Common myeloid progenitor, CD34-positive (primary cell): Measurements from ENCODE around the gene C16orf78.

Experiments
- CTCF ChIA-PET: fragments of 350-600 bp; sonication (Branson Sonifier 250); formaldehyde crosslinking; loops from one replicate; lab custom pipeline; 2021; ENCODE audit warnings: antibody characterized with exemption; lab: Charles Lee
- POLR2A ChIA-PET: fragments of 350-600 bp; sonication (Branson Sonifier 250); formaldehyde crosslinking; loops from one replicate; lab custom pipeline; 2021; ENCODE audit warnings: antibody characterized with exemption; lab: Charles Lee
- DNase-seq, 3 donors: peaks; one replicate each; pipeline versions ENCODE4 v3.0.0 to v3.0.0-alpha.2; 2013
- H3K27ac ChIP-seq, 2 experiments: 1 replicate in 1 of 2; 2 replicates in 1 of 2; pipeline ENCODE4 v1.7.0; 2013; ENCODE audit warnings: inconsistent platforms in 2 of 2, low read length in 2 of 2, mild to moderate bottlenecking in 2 of 2, low read depth in 1 of 2, moderate library complexity in 1 of 2; ENCODE audit not compliant: severe bottlenecking in 2 of 2, insufficient read depth in 1 of 2, poor library complexity in 1 of 2
- H3K27me3 ChIP-seq, 5 experiments: replicated peaks in 2 of 5; 1 replicate in 3 of 5; 2 replicates in 2 of 5; pipeline versions ENCODE4 v1.6.1 to v1.7.0; 2013; ENCODE audit warnings: low read length in 4 of 5, mild to moderate bottlenecking in 2 of 5, moderate library complexity in 2 of 5, inconsistent platforms in 1 of 5; ENCODE audit not compliant: insufficient read depth in 5 of 5, control insufficient read depth in 4 of 5
- H3K36me3 ChIP-seq, 4 experiments: 1 replicate in 2 of 4; 2 replicates in 2 of 4; pipeline versions ENCODE4 v1.6.1 to v1.7.0; 2013; ENCODE audit warnings: low read length in 3 of 4, control low read depth in 1 of 4, mild to moderate bottlenecking in 1 of 4; ENCODE audit not compliant: control insufficient read depth in 4 of 4, insufficient read depth in 4 of 4
- H3K4me1 ChIP-seq, 4 experiments: 1 replicate in 3 of 4; 2 replicates in 1 of 4; pipeline versions ENCODE4 v1.6.1 to v1.7.1; 2013; ENCODE audit warnings: low read length in 3 of 4, mild to moderate bottlenecking in 3 of 4, control low read depth in 1 of 4, inconsistent platforms in 1 of 4, moderate library complexity in 1 of 4; ENCODE audit not compliant: control insufficient read depth in 4 of 4, insufficient read depth in 4 of 4; ENCODE audit errors: control extremely low read depth in 1 of 4
- H3K4me3 ChIP-seq, 7 experiments: 1 replicate in 4 of 7; 2 replicates in 3 of 7; pipeline versions ENCODE4 v1.5.1 to v1.7.0; 2013; ENCODE audit warnings: mild to moderate bottlenecking in 7 of 7, low read length in 6 of 7, moderate library complexity in 6 of 7, inconsistent platforms in 2 of 7, low read depth in 2 of 7, control low read depth in 1 of 7; ENCODE audit not compliant: insufficient read depth in 4 of 7, control insufficient read depth in 1 of 7; ENCODE audit errors: extremely low read depth in 1 of 7
- H3K9me3 ChIP-seq, 5 experiments: 1 replicate in 4 of 5; 2 replicates in 1 of 5; pipeline versions ENCODE4 v1.6.1 to v1.7.1; 2013; ENCODE audit warnings: low read length in 4 of 5, mild to moderate bottlenecking in 2 of 5, inconsistent platforms in 1 of 5, low read depth in 1 of 5, moderate library complexity in 1 of 5; ENCODE audit not compliant: control insufficient read depth in 4 of 5, insufficient read depth in 2 of 5; ENCODE audit errors: control extremely low read depth in 1 of 5
- WGBS: methylation state at CpG from one replicate; pipeline ENCODE4 v1.1.5; 2013; ENCODE audit not compliant: insufficient coverage; 5-methylcytosine and 5-hydroxymethylcytosine counted together

C16orf78 gene

GRCh38 chr16:49411121-49411970 is 37.7 kb downstream of the C16orf78 start:
- ChIA-PET CTCF (interaction anchor here (0.6 to 1.8 kb wide), 13 partner anchors 8 to 800 kb away, joined by 3 to 7 read pairs (median 3); no protein-coding TSS in a partner anchor), POLR2A (no interaction called here)
- no peak for DNase-seq
- no peak overlapping the region for H3K4me3 ChIP-seq
- no peak overlapping the region for H3K27ac ChIP-seq
- H3K36me3 ChIP-seq: no peaks in the 10 kb centered on the region
- peaks cover 0 to 4% (median 0%) of the 10 kb centered on the region in 4 experiments for H3K4me1 ChIP-seq
- WGBS: 100% methylated on average over 6 of the region's 11 CpGs
- no peaks in the 10 kb centered on the region for H3K9me3 ChIP-seq
- no peaks in the 10 kb centered on the region for H3K27me3 ChIP-seq

- peaks cover 0 to 3% (median 0%) of the 10 kb centered on the region in 4 experiments for H3K4me1 ChIP-seq
- over 99% methylated on average over 10 of the region's 15 CpGs for WGBS
- no peaks in the 10 kb centered on the region for H3K9me3 ChIP-seq
- H3K27ac ChIP-seq: no peak overlapping the region
- ChIA-PET POLR2A (no interaction called here), CTCF (interaction anchor here (1.6 kb wide), 1 partner anchor 16 kb away, joined by 3 read pairs; no protein-coding TSS in a partner anchor)
- H3K36me3 ChIP-seq: no peaks in the 10 kb centered on the region
- no peak for DNase-seq
- no peaks in the 10 kb centered on the region for H3K27me3 ChIP-seq
- no peak overlapping the region for H3K4me3 ChIP-seq
Measured at GRCh38 chr16:49414671-49415070, 41.1 kb downstream of the C16orf78 start.

DNA sequence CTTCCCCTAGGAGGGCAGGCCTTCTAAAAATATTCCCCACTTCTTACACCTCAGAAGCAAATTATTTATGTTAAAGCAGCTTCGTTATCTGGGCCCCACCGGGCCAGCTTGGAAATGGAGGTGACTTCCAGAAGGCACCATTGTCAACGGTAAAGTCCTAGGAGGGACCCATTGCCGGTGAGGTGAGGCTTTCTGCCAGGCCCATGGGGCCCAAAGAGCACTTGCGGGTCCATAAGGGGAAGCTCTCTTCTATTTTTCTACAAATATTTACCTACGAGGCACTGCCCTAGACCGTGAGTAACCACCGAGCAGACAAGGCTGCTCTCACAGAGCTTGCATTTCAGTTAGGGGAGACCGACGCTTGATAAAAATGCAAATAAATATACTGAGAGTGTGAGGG is 41.5 kb downstream of the C16orf78 start:
- CTCF ChIA-PET: interaction anchor here (0.6 to 1.6 kb wide), 2 partner anchors 11 to 16 kb away, joined by 3 read pairs; no protein-coding TSS in a partner anchor
- POLR2A ChIA-PET: no interaction called here
- WGBS: 98% methylated on average over 8 of the region's 10 CpGs
- peaks cover 0 to 3% (median 0%) of the 10 kb centered on the region in 4 experiments for H3K4me1 ChIP-seq
- H3K27me3 ChIP-seq: no peaks in the 10 kb centered on the region
- H3K27ac ChIP-seq: no peak overlapping the region
- H3K4me3 ChIP-seq: no peak overlapping the region
- no peaks in the 10 kb centered on the region for H3K36me3 ChIP-seq
- DNase-seq: no peak
- no peaks in the 10 kb centered on the region for H3K9me3 ChIP-seq

GRCh38 chr16:49416001-49416675 is 42.5 kb downstream of the C16orf78 start:
- ChIA-PET POLR2A (no interaction called here), CTCF (interaction anchor here (1.2 kb wide), 1 partner anchor 505 kb away, joined by 4 read pairs; no protein-coding TSS in a partner anchor)
- H3K27ac ChIP-seq: no peak overlapping the region
- no peaks in the 10 kb centered on the region for H3K9me3 ChIP-seq
- no peak for DNase-seq
- WGBS: 96% methylated on average over 15 of the region's 15 CpGs
- peaks cover 0 to 3% (median 0%) of the 10 kb centered on the region in 4 experiments for H3K4me1 ChIP-seq
- H3K36me3 ChIP-seq: no peaks in the 10 kb centered on the region
- no peaks in the 10 kb centered on the region for H3K27me3 ChIP-seq
- H3K4me3 ChIP-seq: no peak overlapping the region

DNA sequence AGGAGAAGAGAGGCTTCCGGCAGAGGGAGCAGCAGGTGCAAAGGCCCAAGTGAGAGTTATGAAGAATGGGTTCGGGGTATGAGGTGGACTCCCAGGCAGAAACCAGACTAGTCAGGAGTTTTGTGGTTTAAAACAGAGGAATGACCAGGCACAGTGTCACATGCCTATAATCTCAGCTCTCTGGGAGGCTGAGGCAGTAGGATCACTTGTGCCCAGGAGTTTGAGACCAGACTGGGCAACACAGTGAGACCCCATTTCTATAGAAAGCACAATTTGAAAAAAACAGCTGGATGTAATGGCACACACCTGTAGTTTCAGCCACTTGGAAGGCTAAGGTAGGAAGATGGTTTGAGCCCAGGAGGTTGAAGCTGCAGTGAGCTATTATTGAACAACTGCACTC is 43.8 kb downstream of the C16orf78 start:
- ChIA-PET POLR2A (no interaction called here), CTCF (interaction anchor here (1.2 kb wide), 1 partner anchor 504 kb away, joined by 4 read pairs; no protein-coding TSS in a partner anchor)
- no peaks in the 10 kb centered on the region for H3K36me3 ChIP-seq

GRCh38 chr16:49419006-49419405 is 45.4 kb downstream of the C16orf78 start:
- no peaks in the 10 kb centered on the region for H3K9me3 ChIP-seq
- CTCF ChIA-PET: interaction anchor here (1.4 kb wide), 1 partner anchor 11 kb away, joined by 4 read pairs; no protein-coding TSS in a partner anchor
- POLR2A ChIA-PET: no interaction called here
- peaks cover 0 to 3% (median 0%) of the 10 kb centered on the region in 4 experiments for H3K4me1 ChIP-seq
- no peak for DNase-seq
- H3K27ac ChIP-seq: no peak overlapping the region
- no peaks in the 10 kb centered on the region for H3K36me3 ChIP-seq
- 97% methylated on average over 9 of the region's 13 CpGs for WGBS
- H3K4me3 ChIP-seq: no peak overlapping the region
- H3K27me3 ChIP-seq: no peaks in the 10 kb centered on the region

More for the DNA sequence above, 43.8 kb downstream of the C16orf78 start:
- Histone ChIP-seq H3K27ac (no peak overlapping the region), H3K4me1 (peaks cover 0 to 3% (median 0%) of the 10 kb centered on the region in 4 experiments), H3K27me3 (no peaks in the 10 kb centered on the region), H3K4me3 (no peak overlapping the region), H3K9me3 (no peaks in the 10 kb centered on the region)
- 100% methylated on average over 2 of the region's 2 CpGs for WGBS
- DNase-seq: no peak
